SJSA1 (cell line): ENCODE results near the gene SPTSSA. TPM values are rescaled to one million over a fixed set of nuclear protein-coding genes. Genes with fewer than 3 reads are reported as not detected.
"Not testable (repeated sequence)": the region's sequence is repeated elsewhere in the genome, so short reads cannot be mapped to it uniquely, and the experiment has no call there.

Source experiments
- DNase-seq, 2 experiments: peaks; one replicate each; pipeline ENCODE4 v3.0.0-alpha.2; 2015 to 2020; ENCODE audit warnings: low spot score in 2 of 2, low read depth in 1 of 2
- H3K27ac ChIP-seq: fragments of 250-450 bp; sonication (Bioruptor Pico); 2 replicates; pipeline ENCODE4 v1.5.1; 2020; ENCODE audit warnings: mild to moderate bottlenecking, moderate library complexity
- H3K27me3 ChIP-seq: fragments of 250-450 bp; sonication (Bioruptor Pico); replicated peaks from 2 replicates; pipeline ENCODE4 v1.5.1; 2020; ENCODE audit warnings: mild to moderate bottlenecking, moderate library complexity
- H3K36me3 ChIP-seq: fragments of 250-450 bp; sonication (Bioruptor Pico); 2 replicates; pipeline ENCODE4 v1.5.1; 2020; ENCODE audit warnings: mild to moderate bottlenecking
- H3K4me1 ChIP-seq: fragments of 250-450 bp; sonication (Bioruptor Pico); replicated peaks from 2 replicates; pipeline ENCODE4 v1.6.1; 2021; ENCODE audit warnings: mild to moderate bottlenecking
- H3K4me3 ChIP-seq: fragments of 250-450 bp; sonication (Bioruptor Pico); 2 replicates; pipeline ENCODE4 v1.5.1; 2020; ENCODE audit warnings: mild to moderate bottlenecking
- H3K9me3 ChIP-seq: fragments of 250-450 bp; sonication (Bioruptor Pico); replicated peaks from 2 replicates; pipeline ENCODE4 v1.5.1; 2020; ENCODE audit warnings: mild to moderate bottlenecking
- total RNA-seq: library from RNA; depleted of rRNA; stranded (reverse); fragments of >200 nt; shearing (Covaris generic); gene quantifications from 2 replicates; pipeline ENCODE4 v1.2.3, GENCODE V29; 2014; rRNA removed

Gene SPTSSA
- 19.5 and 27.2 TPM in 2 replicates for total RNA-seq

DNA sequence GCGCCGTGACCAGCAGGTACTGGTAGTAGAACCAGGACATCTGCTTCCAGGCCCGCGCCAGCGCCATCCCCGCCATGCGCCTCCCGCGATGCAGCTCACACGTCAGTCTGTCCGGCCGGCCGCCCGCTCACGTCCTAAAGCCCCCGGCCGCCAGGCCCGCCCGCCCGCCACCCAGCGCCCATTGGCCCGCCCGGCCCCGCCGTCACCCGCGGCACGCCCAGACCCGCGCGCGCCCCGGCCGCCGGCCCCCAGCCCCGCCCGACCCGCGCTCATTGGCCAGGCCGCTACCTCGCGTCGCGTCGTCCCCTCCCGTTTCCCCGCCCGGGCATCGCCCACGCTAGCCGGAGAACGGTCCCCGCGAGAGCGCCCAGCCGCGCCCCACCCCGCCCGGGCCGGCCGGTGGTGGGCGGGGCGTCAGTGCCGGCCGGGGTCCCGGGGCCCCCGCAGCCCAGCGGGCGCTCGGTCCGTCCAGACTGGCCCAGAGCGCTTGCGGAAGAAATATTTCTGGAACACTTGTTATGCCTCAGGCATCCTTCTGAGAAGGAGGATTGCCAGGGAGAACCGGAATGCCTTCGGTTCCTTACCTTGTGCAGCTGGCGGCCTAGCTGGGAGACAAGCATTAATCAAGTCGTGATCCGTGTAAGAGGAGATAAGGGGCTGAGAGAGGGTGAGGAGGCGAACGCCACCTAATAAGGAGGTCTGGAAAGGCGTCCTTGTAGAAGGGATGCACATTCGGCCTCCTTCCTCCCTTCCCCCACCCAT, at the start of gene SPTSSA:
Gene SPTSSA, minus strand, starts transcription at position 109 of the 762 bp plus-strand sequence. Its CDS starts 33 bp downstream, at position 76.
- DNase-seq = peak; percentile 44 to 91
- H3K9me3 ChIP-seq = no peaks in the 10 kb centered on the region
- peaks cover 6% of the 10 kb centered on the region for H3K36me3 ChIP-seq
- no peaks in the 10 kb centered on the region for H3K27me3 ChIP-seq
- H3K27ac ChIP-seq = peak within 1 kb of the TSS; percentile 64
- H3K4me1 ChIP-seq = peaks cover 29% of the 10 kb centered on the region
- H3K4me3 ChIP-seq = peak within 1 kb of the TSS; percentile 81

DNA sequence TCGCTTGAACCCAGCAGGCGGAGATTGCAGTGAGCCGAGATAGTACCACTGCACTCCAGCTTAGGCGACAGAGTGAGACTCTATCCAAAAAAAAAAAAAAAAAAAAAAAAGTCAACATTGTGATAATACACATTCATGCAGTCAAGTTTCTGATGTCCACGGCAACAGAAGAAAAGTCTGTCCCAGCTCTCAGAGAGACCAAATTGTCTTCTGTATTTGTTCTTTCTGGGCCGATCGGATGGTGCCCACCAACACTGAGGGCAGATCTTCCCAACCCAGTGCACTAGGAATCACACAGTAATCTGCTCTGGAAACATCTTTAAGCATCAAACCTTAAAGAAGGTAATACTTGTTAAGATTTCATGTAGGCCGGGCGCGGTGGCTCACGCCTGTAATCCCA, 45.8 kb upstream of the SPTSSA start:
- Histone ChIP-seq H3K27ac (no peak overlapping the region), H3K27me3 (no peaks in the 10 kb centered on the region), H3K4me3 (no peak overlapping the region), H3K36me3 (no peaks in the 10 kb centered on the region), H3K4me1 (peaks cover under 1% of the 10 kb centered on the region), H3K9me3 (no peaks in the 10 kb centered on the region)
- no peak for DNase-seq

GRCh38 chr14:34507459-34507858, 45.4 kb upstream of the SPTSSA start:
- no peak for DNase-seq
- Histone ChIP-seq H3K9me3 (no peaks in the 10 kb centered on the region), H3K4me1 (peaks cover 5% of the 10 kb centered on the region), H3K27ac (no peak overlapping the region), H3K27me3 (no peaks in the 10 kb centered on the region), H3K4me3 (no peak overlapping the region), H3K36me3 (no peaks in the 10 kb centered on the region)

DNA sequence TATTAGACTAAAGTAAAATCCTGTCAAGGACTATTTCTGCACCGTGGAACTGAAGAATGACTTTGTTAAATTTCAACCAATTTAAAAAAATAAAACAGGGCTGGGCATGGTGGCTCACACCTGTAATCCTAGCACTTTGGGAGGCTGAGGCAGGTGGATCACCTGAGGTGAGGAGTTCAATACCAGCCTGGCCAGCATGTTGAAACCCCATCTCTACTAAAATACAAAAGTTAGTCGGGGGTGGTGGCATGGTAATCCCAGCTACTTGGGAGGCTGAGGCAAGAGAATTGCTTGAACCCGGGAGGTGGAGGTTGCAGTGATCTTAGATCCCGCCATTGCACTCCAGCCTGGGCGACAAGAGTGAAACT, 43.1 kb upstream of the SPTSSA start:
- not testable (repeated sequence) for H3K27me3 ChIP-seq, H3K4me3 ChIP-seq, H3K9me3 ChIP-seq, H3K27ac ChIP-seq, H3K36me3 ChIP-seq, DNase-seq
- peaks cover 11% of the 10 kb centered on the region for H3K4me1 ChIP-seq

DNA sequence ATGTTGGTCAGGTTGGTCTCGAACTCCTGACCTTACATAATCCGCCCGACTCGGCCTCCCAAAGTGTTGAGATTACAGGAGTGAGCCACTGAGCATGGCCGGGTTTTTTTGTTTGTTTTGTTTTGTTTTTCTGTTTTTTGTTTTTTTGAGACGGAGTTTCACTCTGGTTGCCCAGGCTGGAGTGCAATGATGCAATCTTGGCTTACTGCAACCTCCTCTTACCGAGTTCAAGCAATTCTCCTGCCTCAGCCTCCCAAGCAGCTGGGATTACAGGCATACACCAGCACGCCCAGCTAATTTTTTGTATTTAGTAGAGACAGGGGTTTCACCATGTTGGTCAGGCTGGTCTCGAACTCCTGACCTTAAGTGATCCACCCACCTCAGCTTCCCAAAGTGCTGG, 42.0 kb upstream of the SPTSSA start:
- not testable (repeated sequence) for H3K9me3 ChIP-seq, H3K36me3 ChIP-seq, H3K27me3 ChIP-seq, DNase-seq, H3K27ac ChIP-seq, H3K4me3 ChIP-seq
- H3K4me1 ChIP-seq = peaks cover 11% of the 10 kb centered on the region

- no peak overlapping the region for H3K27ac ChIP-seq
- DNase-seq = peak in 1 of 2 experiments; percentile 15
These were observed 40.6 kb upstream of the SPTSSA start for GRCh38 chr14:34502545-34503225.

GRCh38 chr14:34502001-34502400, 40.0 kb upstream of the SPTSSA start:
- H3K4me3 ChIP-seq = no peak overlapping the region
- no peaks in the 10 kb centered on the region for H3K9me3 ChIP-seq
- no peak overlapping the region for H3K27ac ChIP-seq
- no peak for DNase-seq
- peaks cover 22% of the 10 kb centered on the region for H3K4me1 ChIP-seq
- no peaks in the 10 kb centered on the region for H3K27me3 ChIP-seq
- no peaks in the 10 kb centered on the region for H3K36me3 ChIP-seq

More at GRCh38 chr14:34502545-34503225, 40.6 kb upstream of the SPTSSA start:
- peaks cover 16% of the 10 kb centered on the region for H3K4me1 ChIP-seq
- H3K9me3 ChIP-seq = no peaks in the 10 kb centered on the region
- no peak overlapping the region for H3K4me3 ChIP-seq
- no peaks in the 10 kb centered on the region for H3K36me3 ChIP-seq
- no peaks in the 10 kb centered on the region for H3K27me3 ChIP-seq

- DNase-seq = no peak
- no peaks in the 10 kb centered on the region for H3K27me3 ChIP-seq
- no peaks in the 10 kb centered on the region for H3K9me3 ChIP-seq
- H3K27ac ChIP-seq = no peak overlapping the region
- no peak overlapping the region for H3K4me3 ChIP-seq
- peaks cover 31% of the 10 kb centered on the region for H3K4me1 ChIP-seq
- H3K36me3 ChIP-seq = no peaks in the 10 kb centered on the region
These were observed 39.1 kb upstream of the SPTSSA start for GRCh38 chr14:34501004-34501580.

- no peak for DNase-seq
- no peaks in the 10 kb centered on the region for H3K36me3 ChIP-seq
- H3K27me3 ChIP-seq = no peaks in the 10 kb centered on the region
- H3K4me3 ChIP-seq = no peak overlapping the region
- H3K4me1 ChIP-seq = peaks cover 31% of the 10 kb centered on the region
- no peaks in the 10 kb centered on the region for H3K9me3 ChIP-seq
- no peak overlapping the region for H3K27ac ChIP-seq
These were observed 36.8 kb upstream of the SPTSSA start for GRCh38 chr14:34498684-34499412.

GRCh38 chr14:34496679-34497513, 34.9 kb upstream of the SPTSSA start:
- no peak overlapping the region for H3K4me3 ChIP-seq
- no peaks in the 10 kb centered on the region for H3K27me3 ChIP-seq
- H3K36me3 ChIP-seq = no peaks in the 10 kb centered on the region
- peak; percentile 81 to 89 for DNase-seq
- peak overlapping the region; percentile 94 for H3K27ac ChIP-seq
- H3K4me1 ChIP-seq = peaks cover 21% of the 10 kb centered on the region
- no peaks in the 10 kb centered on the region for H3K9me3 ChIP-seq

DNA sequence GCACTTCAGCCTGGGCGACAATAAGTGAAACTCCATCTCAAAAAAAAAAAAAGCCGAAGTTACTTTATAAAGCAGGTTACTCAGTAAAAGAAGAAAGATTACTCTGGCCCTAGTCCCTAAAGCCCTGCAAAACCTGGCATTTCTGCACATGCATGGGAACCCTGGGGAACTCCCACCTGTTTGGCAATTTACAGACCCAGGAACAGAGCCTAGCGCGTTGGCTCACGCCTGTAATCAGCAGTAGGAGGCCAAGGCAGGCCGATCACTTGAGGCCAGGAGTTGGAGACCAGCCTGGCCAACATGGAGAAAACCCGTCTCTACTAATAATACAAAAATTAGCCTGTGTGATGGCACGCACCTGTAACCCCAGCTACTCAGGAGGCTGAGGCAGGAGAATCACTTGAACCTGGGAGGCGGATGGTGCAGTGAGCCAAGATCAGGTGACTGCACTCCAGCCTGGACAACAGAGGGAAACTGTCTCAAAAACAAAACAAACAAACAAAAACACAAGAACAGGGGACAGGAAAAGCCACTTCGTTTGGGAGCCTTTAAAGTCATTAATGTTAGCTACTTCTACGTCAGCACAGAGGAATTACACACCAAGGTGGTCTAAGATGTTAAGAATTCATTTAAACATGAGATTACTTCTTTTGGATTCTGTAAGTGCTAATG, 34.1 kb upstream of the SPTSSA start:
- no peaks in the 10 kb centered on the region for H3K27me3 ChIP-seq
- DNase-seq = no peak

GRCh38 chr14:34489324-34489723, 27.3 kb upstream of the SPTSSA start:
- Histone ChIP-seq H3K4me3 (no peak overlapping the region), H3K4me1 (no peaks in the 10 kb centered on the region)
- DNase-seq = no peak

More for the DNA sequence above, 34.1 kb upstream of the SPTSSA start:
- Histone ChIP-seq H3K4me3 (no peak overlapping the region), H3K4me1 (peaks cover 21% of the 10 kb centered on the region), H3K36me3 (no peaks in the 10 kb centered on the region), H3K27ac (peak overlapping the region; percentile 94), H3K9me3 (no peaks in the 10 kb centered on the region)

More at GRCh38 chr14:34489324-34489723, 27.3 kb upstream of the SPTSSA start:
- no peaks in the 10 kb centered on the region for H3K27me3 ChIP-seq
- H3K27ac ChIP-seq = no peak overlapping the region
- no peaks in the 10 kb centered on the region for H3K9me3 ChIP-seq
- no peaks in the 10 kb centered on the region for H3K36me3 ChIP-seq
